Fibroblast of lung (primary cell): ENCODE results near the gene PFDN5. TPM values are rescaled to one million over a fixed set of nuclear protein-coding genes. Genes with fewer than 3 reads are reported as not detected.
A peak's percentile ranks its signal among the peaks of the same experiment; 100 is the strongest.

Experiments
- DNase-seq, 2 donors: peaks; one replicate each; pipeline versions ENCODE4 v3.0.0 to v3.0.0-alpha.2; 2010; ENCODE audit warnings: low read depth in 2 of 2
- H2AFZ ChIP-seq: 2 replicates; pipeline ENCODE4 v1.5.1; 2012; ENCODE audit warnings: low read length, control low read depth, inconsistent platforms
- H3K27ac ChIP-seq: 2 replicates; pipeline ENCODE4 v1.5.1; 2011; ENCODE audit warnings: low read length, control low read depth; ENCODE audit not compliant: insufficient read depth
- H3K27me3 ChIP-seq: 2 replicates; pipeline ENCODE4 v1.5.1; 2011; ENCODE audit warnings: mild to moderate bottlenecking, low read length; ENCODE audit not compliant: control insufficient read depth, insufficient read depth
- H3K36me3 ChIP-seq: 2 replicates; pipeline ENCODE4 v1.5.1; 2011; ENCODE audit warnings: low read length; ENCODE audit not compliant: control insufficient read depth, insufficient read depth
- H3K4me1 ChIP-seq: 2 replicates; pipeline ENCODE4 v1.5.1; 2011; ENCODE audit warnings: low read length; ENCODE audit not compliant: control insufficient read depth, insufficient read depth; ENCODE audit errors: extremely low read depth
- H3K4me2 ChIP-seq: 2 replicates; pipeline ENCODE4 v1.5.1; 2011; ENCODE audit warnings: low read length, control low read depth; ENCODE audit not compliant: insufficient read depth; ENCODE audit errors: extremely low read depth
- H3K4me3 ChIP-seq, 4 experiments: fragments of 200-600 bp in 1 of 4; sonication (generic) in 1 of 4; replicated peaks in 1 of 4; 2 replicates each; pipeline ENCODE4 v1.5.1; 2011 to 2016; ENCODE audit warnings: low read length in 4 of 4, low read depth in 3 of 4, mild to moderate bottlenecking in 3 of 4, control low read depth in 2 of 4, inconsistent platforms in 1 of 4, mixed read lengths in 1 of 4; ENCODE audit not compliant: insufficient read depth in 1 of 4; ENCODE audit errors: control extremely low read depth in 1 of 4
- H3K79me2 ChIP-seq: 2 replicates; pipeline ENCODE4 v1.5.1; 2012; ENCODE audit warnings: mild to moderate bottlenecking, low read length, inconsistent platforms; ENCODE audit not compliant: control insufficient read depth, insufficient read depth
- H3K9ac ChIP-seq: 2 replicates; pipeline ENCODE4 v1.5.1; 2011; ENCODE audit warnings: mild to moderate bottlenecking, low read length, control low read depth; ENCODE audit not compliant: insufficient read depth
- H3K9me3 ChIP-seq: 2 replicates; pipeline ENCODE4 v1.5.1; 2012; ENCODE audit warnings: low read depth, low read length; ENCODE audit not compliant: control insufficient read depth, insufficient read depth
- H4K20me1 ChIP-seq: 2 replicates; pipeline ENCODE4 v1.5.1; 2011; ENCODE audit warnings: low read length; ENCODE audit not compliant: control insufficient read depth, insufficient read depth; ENCODE audit errors: extremely low read depth
- EZH2 ChIP-seq: IDR thresholded peaks from 2 replicates; pipeline ENCODE4 v1.5.1; 2012; ENCODE audit warnings: low read length, control low read depth, mild to moderate bottlenecking; ENCODE audit errors: missing control alignments
- polyA plus RNA-seq, 2 donors: library from polyadenylated mRNA; depleted of rRNA in 1 of 2; stranded (reverse) in 1 of 2; unstranded in 1 of 2; fragments of >200 nt; gene quantifications; 2 replicates each; pipeline ENCODE4 v1.2.1, GENCODE V29; 2011 to 2012; ENCODE audit warnings: missing spikeins in 1 of 2
- total RNA-seq: library from RNA; depleted of rRNA; stranded (reverse); fragments of >200 nt; gene quantifications from 2 replicates; pipeline ENCODE4 v1.2.1, GENCODE V29; 2014
- TF ChIP-seq, protein P1 (sequence below), 2 donors: IDR thresholded peaks in 1 of 2; conservative IDR thresholded peaks in 1 of 2; 1 replicate in 1 of 2; 2 replicates in 1 of 2; pipeline ENCODE4 v1.5.1; 2011 to 2012; ENCODE audit warnings: low read length in 2 of 2, control low read depth in 1 of 2, inconsistent platforms in 1 of 2, low read depth in 1 of 2, mild to moderate bottlenecking in 1 of 2

The PFDN5 gene
- total and polyA plus RNA-seq, 2 donors (not counting 1 experiment from before 2014, with no cell fraction given) = 735 to 1,007 TPM

DNA sequence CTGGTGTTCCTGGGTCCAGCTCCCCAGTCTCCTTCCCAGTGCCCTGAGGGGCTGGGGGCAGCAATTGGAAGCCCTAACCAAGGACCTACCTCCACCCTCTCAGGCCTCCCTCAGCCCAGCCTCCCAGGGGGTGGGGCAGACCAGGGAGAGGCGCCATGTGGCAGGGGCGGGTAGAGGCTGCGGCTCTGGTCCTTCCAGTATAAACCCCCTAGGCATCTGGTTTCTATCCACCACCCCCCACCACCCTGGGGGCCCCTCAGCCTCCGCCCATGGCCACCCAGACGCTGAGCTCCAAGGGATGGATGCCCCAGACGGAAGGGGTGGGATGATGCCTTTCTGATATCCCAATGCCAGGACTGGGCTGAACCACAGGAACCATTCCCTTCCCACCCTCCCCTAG, 43.6 kb downstream of the PFDN5 start:
- H3K27ac ChIP-seq = no peak overlapping the region
- TF ChIP-seq EZH2 = no peak
- TF ChIP-seq, protein P1, sequence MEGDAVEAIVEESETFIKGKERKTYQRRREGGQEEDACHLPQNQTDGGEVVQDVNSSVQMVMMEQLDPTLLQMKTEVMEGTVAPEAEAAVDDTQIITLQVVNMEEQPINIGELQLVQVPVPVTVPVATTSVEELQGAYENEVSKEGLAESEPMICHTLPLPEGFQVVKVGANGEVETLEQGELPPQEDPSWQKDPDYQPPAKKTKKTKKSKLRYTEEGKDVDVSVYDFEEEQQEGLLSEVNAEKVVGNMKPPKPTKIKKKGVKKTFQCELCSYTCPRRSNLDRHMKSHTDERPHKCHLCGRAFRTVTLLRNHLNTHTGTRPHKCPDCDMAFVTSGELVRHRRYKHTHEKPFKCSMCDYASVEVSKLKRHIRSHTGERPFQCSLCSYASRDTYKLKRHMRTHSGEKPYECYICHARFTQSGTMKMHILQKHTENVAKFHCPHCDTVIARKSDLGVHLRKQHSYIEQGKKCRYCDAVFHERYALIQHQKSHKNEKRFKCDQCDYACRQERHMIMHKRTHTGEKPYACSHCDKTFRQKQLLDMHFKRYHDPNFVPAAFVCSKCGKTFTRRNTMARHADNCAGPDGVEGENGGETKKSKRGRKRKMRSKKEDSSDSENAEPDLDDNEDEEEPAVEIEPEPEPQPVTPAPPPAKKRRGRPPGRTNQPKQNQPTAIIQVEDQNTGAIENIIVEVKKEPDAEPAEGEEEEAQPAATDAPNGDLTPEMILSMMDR (conservative IDR thresholded peaks at IDR 0.05 in 1 of 2, IDR thresholded peaks at IDR 0.05 in 1 of 2; ENCODE audit: low read depth in 1 of 2, low read length in 2 of 2) = no peak
- H3K9ac ChIP-seq = no peak overlapping the region
- H3K4me1 ChIP-seq = no peaks in the 10 kb centered on the region
- no peaks in the 10 kb centered on the region for H3K36me3 ChIP-seq
- no peak overlapping the region for H3K4me3 ChIP-seq
- peaks cover 49% of the 10 kb centered on the region for H3K27me3 ChIP-seq
- no peaks in the 10 kb centered on the region for H3K9me3 ChIP-seq
- no peak overlapping the region for H3K4me2 ChIP-seq
- no peak overlapping the region for H2AFZ ChIP-seq
- no peaks in the 10 kb centered on the region for H4K20me1 ChIP-seq
- no peaks in the 10 kb centered on the region for H3K79me2 ChIP-seq
- no peak for DNase-seq

DNA sequence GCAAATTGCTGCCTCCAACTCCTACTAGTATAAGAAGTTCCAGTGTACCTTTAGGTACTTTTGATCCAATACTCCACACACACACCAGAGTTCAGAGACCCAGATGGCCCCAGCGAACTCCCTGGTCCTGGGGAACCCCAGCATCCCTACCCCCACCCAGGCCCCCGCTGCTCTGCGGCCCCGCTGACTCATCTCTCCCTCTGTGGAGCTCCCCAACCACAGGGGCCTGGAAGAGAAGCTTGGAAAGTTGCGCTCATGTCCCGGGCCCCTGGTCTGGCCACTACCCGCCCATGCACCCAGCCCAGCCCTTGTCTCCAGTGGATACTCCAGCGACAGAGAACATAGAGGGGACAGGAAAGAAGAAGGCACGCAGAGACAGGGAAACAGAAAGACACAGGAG, 45.1 kb downstream of the PFDN5 start:
- H3K36me3 ChIP-seq = no peaks in the 10 kb centered on the region
- no peaks in the 10 kb centered on the region for H3K79me2 ChIP-seq
- H3K4me1 ChIP-seq = peaks cover 2% of the 10 kb centered on the region
- peak in 1 of 2 donors; percentile 15 for DNase-seq
- H4K20me1 ChIP-seq = no peaks in the 10 kb centered on the region
- H3K9me3 ChIP-seq = no peaks in the 10 kb centered on the region
- H3K27ac ChIP-seq = no peak overlapping the region
- H3K4me3 ChIP-seq = no peak overlapping the region
- H2AFZ ChIP-seq = no peak overlapping the region
- peaks cover 37% of the 10 kb centered on the region for H3K27me3 ChIP-seq
- TF ChIP-seq, protein P1 (conservative IDR thresholded peaks at IDR 0.05 in 1 of 2, IDR thresholded peaks at IDR 0.05 in 1 of 2; ENCODE audit: low read depth in 1 of 2, low read length in 2 of 2) = no peak
- TF ChIP-seq EZH2 = no peak
- no peak overlapping the region for H3K9ac ChIP-seq
- no peak overlapping the region for H3K4me2 ChIP-seq

DNA sequence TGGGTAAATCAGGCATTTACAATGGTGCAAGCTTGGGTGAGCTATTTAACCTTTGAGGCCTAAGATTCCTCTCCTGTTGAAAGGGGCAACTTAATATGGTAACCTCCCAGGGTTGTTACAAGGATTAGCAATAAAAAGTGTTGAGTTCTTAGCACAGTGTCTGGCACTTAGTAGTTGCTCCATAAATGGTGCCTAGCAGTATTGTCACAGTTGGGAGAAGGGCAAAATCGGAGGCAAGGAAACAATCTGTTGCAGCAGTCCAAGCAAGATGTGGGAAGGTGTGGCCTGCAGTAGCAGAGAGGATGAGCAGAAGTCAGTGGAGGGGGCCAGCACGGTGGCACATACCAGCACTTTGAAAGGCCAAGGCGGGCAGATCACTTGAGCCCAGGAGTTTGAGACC, 48.1 kb downstream of the PFDN5 start:
- Histone ChIP-seq H3K79me2 (no peaks in the 10 kb centered on the region), H3K9me3 (no peaks in the 10 kb centered on the region), H3K36me3 (no peaks in the 10 kb centered on the region), H4K20me1 (no peaks in the 10 kb centered on the region), H3K4me3 (no peak overlapping the region), H3K27ac (no peak overlapping the region), H3K9ac (no peak overlapping the region), H3K4me2 (no peak overlapping the region), H3K27me3 (peaks cover 11% of the 10 kb centered on the region), H3K4me1 (peaks cover 9% of the 10 kb centered on the region), H2AFZ (no peak overlapping the region)
- no peak for DNase-seq
- TF ChIP-seq, protein P1 (conservative IDR thresholded peaks at IDR 0.05 in 1 of 2, IDR thresholded peaks at IDR 0.05 in 1 of 2; ENCODE audit: low read depth in 1 of 2, low read length in 2 of 2) = no peak
- no peak for TF ChIP-seq EZH2
